ENCODE data around the gene NEU2.

NEU2 gene

DNA sequence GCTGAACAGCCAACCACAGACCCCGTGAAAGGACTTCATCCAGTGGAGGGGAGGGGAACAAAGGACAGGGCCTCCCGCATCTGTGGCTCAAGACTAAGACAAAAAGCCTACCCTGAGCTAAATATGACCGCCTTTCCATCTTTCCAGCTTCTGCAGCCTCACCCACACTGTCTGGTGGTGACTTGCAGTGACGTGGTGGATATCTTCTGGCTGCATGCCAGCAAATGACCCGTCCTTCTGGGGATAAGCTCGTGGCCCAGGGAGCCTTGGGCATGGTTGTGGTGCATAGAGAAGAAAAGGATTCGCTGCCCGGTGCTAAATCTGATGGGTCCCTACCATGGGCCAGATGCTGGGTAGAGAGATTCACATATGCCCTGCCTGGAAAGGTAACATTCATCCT lies 10.7 kb upstream of the NEU2 start:
- no peak for DNase-seq (ENCODE audit: low read depth)
- TF ChIP-seq MYC (IDR thresholded peaks at IDR 0.05; ENCODE audit: low read depth, low read length) (no peak), POLR2A (IDR thresholded peaks at IDR 0.05; ENCODE audit: extremely low read depth, insufficient read length) (no peak)
- TF ChIP-seq, protein P1, sequence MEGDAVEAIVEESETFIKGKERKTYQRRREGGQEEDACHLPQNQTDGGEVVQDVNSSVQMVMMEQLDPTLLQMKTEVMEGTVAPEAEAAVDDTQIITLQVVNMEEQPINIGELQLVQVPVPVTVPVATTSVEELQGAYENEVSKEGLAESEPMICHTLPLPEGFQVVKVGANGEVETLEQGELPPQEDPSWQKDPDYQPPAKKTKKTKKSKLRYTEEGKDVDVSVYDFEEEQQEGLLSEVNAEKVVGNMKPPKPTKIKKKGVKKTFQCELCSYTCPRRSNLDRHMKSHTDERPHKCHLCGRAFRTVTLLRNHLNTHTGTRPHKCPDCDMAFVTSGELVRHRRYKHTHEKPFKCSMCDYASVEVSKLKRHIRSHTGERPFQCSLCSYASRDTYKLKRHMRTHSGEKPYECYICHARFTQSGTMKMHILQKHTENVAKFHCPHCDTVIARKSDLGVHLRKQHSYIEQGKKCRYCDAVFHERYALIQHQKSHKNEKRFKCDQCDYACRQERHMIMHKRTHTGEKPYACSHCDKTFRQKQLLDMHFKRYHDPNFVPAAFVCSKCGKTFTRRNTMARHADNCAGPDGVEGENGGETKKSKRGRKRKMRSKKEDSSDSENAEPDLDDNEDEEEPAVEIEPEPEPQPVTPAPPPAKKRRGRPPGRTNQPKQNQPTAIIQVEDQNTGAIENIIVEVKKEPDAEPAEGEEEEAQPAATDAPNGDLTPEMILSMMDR (IDR thresholded peaks at IDR 0.05; ENCODE audit: low read depth, low read length): no peak
- TF ChIP-seq, protein P2, sequence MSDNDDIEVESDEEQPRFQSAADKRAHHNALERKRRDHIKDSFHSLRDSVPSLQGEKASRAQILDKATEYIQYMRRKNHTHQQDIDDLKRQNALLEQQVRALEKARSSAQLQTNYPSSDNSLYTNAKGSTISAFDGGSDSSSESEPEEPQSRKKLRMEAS (IDR thresholded peaks at IDR 0.05; ENCODE audit: low read depth, low read length): no peak
- no peak overlapping the region for H3K4me3 ChIP-seq (ENCODE audit: low read depth, low read length)

DNA sequence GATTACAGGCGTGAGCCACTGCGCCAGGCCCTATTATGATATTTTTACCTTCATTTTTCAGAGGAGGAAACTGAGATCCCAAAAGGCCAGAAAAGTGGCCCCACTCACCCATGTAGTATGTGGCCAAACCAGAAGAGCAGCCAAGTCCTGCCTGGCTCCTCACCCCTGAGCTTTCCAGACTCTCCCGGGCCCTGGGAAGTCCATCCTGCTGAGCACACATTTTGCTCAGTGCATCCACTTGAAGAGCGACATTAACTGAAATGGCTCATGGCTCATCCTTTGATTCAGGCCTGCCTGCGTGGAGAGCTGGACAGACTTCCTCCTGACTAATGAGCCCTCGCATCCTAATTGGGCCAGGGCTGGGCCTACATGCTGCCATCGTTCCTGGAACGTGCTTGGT lies 9.9 kb upstream of the NEU2 start:
- H3K4me3 ChIP-seq (ENCODE audit: low read depth, low read length): no peak overlapping the region
- TF ChIP-seq, protein P2 (IDR thresholded peaks at IDR 0.05; ENCODE audit: low read depth, low read length): no peak
- TF ChIP-seq MYC (IDR thresholded peaks at IDR 0.05; ENCODE audit: low read depth, low read length) (no peak), POLR2A (IDR thresholded peaks at IDR 0.05; ENCODE audit: extremely low read depth, insufficient read length) (no peak)
- TF ChIP-seq, protein P1 (IDR thresholded peaks at IDR 0.05; ENCODE audit: low read depth, low read length): no peak
- DNase-seq (ENCODE audit: low read depth): no peak

DNA sequence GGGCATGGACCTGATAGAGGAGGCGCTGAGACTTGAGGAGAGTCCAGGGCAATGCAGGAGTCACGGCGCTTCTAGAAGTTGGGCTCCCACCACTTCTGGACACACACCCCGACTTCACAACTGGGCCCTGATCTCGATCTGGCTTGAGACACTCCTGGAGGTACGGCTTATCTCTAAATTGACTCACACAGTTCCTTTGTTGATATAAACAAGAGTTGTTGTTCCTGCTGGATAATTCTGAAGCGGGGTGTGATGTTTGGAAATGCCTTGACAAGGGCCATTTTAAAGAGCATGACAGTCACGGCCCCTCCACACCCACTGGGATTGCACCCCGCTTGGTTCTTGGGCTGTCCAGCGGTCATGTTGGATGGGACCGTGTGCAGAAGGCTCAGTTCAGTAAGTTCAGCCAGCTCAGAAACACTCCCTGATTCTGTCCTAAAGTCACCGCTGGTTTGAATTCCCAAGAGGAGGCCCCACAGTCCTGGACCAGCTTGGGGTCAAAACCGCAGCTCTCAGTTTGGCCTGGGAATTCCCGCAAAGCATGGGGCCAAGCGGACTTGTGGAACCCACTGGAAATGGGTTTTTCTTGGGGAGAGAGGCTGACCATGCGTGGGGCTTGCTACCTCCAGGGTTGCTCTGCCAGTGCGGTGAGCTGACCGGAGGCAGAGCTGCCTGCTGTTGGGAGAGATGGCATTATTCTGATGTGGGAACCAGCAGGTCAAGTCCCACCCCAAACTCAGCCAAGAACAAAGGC lies 9.3 kb upstream of the NEU2 start:
- DNase-seq (ENCODE audit: low read depth): no peak
- TF ChIP-seq, protein P2 (IDR thresholded peaks at IDR 0.05; ENCODE audit: low read depth, low read length): no peak
- TF ChIP-seq, protein P1 (IDR thresholded peaks at IDR 0.05; ENCODE audit: low read depth, low read length): no peak
- TF ChIP-seq MYC (IDR thresholded peaks at IDR 0.05; ENCODE audit: low read depth, low read length) (no peak), POLR2A (IDR thresholded peaks at IDR 0.05; ENCODE audit: extremely low read depth, insufficient read length) (no peak)
- H3K4me3 ChIP-seq (ENCODE audit: low read depth, low read length): no peak overlapping the region

DNA sequence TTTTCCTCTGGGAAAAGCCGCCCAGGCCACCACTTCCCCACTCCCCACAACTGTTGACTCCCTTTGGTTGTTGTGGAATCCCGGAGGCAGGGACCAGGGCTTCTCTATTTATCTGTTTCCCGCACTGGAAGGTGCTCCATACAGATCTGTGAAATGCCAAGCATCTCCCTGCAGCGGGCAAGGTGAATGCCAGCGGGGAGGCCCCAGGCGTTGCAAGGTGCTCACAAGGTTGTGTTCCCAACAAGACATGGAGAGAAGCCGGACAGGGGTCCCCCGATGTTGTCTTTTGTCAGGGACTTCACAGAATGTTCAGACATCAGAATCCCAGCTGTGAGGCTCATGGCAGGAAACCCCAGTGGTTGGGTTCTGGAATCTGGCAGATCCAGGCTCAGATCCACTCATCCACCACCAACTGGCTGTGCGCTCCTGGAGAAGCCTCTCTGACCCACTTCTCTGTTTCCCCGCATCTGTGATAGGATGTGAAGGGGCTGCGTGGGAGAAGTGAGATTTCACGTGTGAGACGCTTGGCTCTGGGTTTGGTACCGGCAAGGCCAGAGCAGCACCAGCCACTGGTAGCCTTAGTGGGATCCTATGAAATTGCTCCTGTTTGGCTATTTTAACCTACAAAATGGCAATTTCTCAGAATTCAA lies 8.6 kb upstream of the NEU2 start:
- DNase-seq (ENCODE audit: low read depth): no peak
- no peak for TF ChIP-seq MYC (IDR thresholded peaks at IDR 0.05; ENCODE audit: low read depth, low read length)
- TF ChIP-seq, protein P1 (IDR thresholded peaks at IDR 0.05; ENCODE audit: low read depth, low read length): no peak
- TF ChIP-seq, protein P2 (IDR thresholded peaks at IDR 0.05; ENCODE audit: low read depth, low read length): no peak
- no peak for TF ChIP-seq POLR2A (IDR thresholded peaks at IDR 0.05; ENCODE audit: extremely low read depth, insufficient read length)
- H3K4me3 ChIP-seq (ENCODE audit: low read depth, low read length): no peak overlapping the region

DNA sequence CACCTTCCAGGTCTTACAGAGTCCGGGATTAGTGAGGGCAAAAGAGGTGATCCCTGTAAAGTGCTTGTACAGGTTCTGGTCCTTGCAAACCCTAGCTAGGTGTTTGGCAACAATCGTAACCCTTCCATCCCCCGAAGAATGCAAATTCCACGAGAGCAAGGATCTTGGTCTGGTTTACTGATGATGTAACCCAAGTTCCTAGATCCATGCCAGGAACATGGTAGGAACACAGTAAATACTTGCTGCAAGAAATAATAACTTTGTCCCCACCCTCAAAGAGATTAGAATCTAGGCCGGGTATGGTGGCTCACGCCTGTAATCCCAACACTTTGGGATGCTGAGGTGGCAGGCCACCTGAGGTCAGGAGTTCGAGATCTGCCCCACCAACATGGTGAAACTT lies 6.8 kb upstream of the NEU2 start:
- no peak for DNase-seq (ENCODE audit: low read depth)
- no peak for TF ChIP-seq MYC (IDR thresholded peaks at IDR 0.05; ENCODE audit: low read depth, low read length)
- TF ChIP-seq, protein P1 (IDR thresholded peaks at IDR 0.05; ENCODE audit: low read depth, low read length): no peak
- TF ChIP-seq, protein P2 (IDR thresholded peaks at IDR 0.05; ENCODE audit: low read depth, low read length): no peak
- no peak for TF ChIP-seq POLR2A (IDR thresholded peaks at IDR 0.05; ENCODE audit: extremely low read depth, insufficient read length)
- H3K4me3 ChIP-seq (ENCODE audit: low read depth, low read length): no peak overlapping the region

All from NB4 (cell line).